Myometrial cell (primary cell): Measurements from ENCODE around the gene TLR1. TPM values are rescaled to one million over a fixed set of nuclear protein-coding genes. Genes with fewer than 3 reads are reported as not detected.

Experiments used
- total RNA-seq: library from RNA; depleted of rRNA; stranded (reverse); fragments of >200 nt; gene quantifications from 2 replicates; pipeline ENCODE4 v1.2.3, GENCODE V29; 2015

TLR1 gene
- total RNA-seq: 1.2 and 1.9 TPM in 2 replicates

GRCh38 chr4:38804654-38805295, at the start of gene TLR1:
TLR1 (minus strand) TSS chr4:38804791; CDS start chr4:38798831, 5,960 bp downstream.

GRCh38 chr4:38782452-38783108, 22.0 kb downstream of the TLR1 start, which contains the start of gene TLR10:
TLR10 (minus strand) TSS chr4:38782990; CDS start chr4:38775590, 7,400 bp downstream.

Other genes with a start within 250 kb of the TLR1 start
- 8.6 and 12.9 TPM in 2 replicates for gene KLF3, start 140.6 kb downstream of the TLR1 start, total RNA-seq
- gene TLR10, start 21.8 kb downstream of the TLR1 start, total RNA-seq: not detected in 2 replicates
- gene TLR6, start 52.0 kb upstream of the TLR1 start, total RNA-seq: 0.58 and 2.7 TPM in 2 replicates
- gene FAM114A1, start 63.0 kb upstream of the TLR1 start, total RNA-seq: 322 and 343 TPM in 2 replicates
- 1.4 and 2.0 TPM in 2 replicates for gene TMEM156, start 227.6 kb upstream of the TLR1 start, total RNA-seq